Heart right ventricle (tissue), 16 donors: Measurements from ENCODE around the gene SLC6A12. TPM values are rescaled to one million over a fixed set of nuclear protein-coding genes. Genes with fewer than 3 reads are reported as not detected.

ENCODE experiments used
- ATAC-seq, 8 donors: fragments of 200-7000 bp; cut with Tn5 transposase; one replicate each; pipeline ENCODE4 v1.9.1; 2020; ENCODE audit warnings: mild to moderate bottlenecking in 8 of 8, moderate library complexity in 8 of 8, moderate number of reproducible peaks in 1 of 8
- DNase-seq, 2 donors: peaks; one replicate each; pipeline ENCODE4 v3.0.0-alpha.2; 2020
- H3K27ac ChIP-seq, 10 donors: fragments of 200-600 bp; sonication (generic) in 2 of 10; one replicate each; pipeline versions ENCODE4 v1.5.0 to v1.8.0; 2020 to 2022; ENCODE audit warnings: mild to moderate bottlenecking in 3 of 10
- H3K27me3 ChIP-seq, 7 donors: fragments of 200-600 bp; one replicate each; pipeline ENCODE4 v1.8.0; 2021 to 2022; ENCODE audit warnings: mild to moderate bottlenecking in 2 of 7
- H3K36me3 ChIP-seq, 9 donors: fragments of 200-600 bp; sonication (generic) in 1 of 9; one replicate each; pipeline versions ENCODE4 v1.5.0 to v1.8.0; 2020 to 2022; ENCODE audit warnings: mild to moderate bottlenecking in 2 of 9
- H3K4me1 ChIP-seq, 9 donors: fragments of 200-600 bp; sonication (generic) in 1 of 9; one replicate each; pipeline versions ENCODE4 v1.5.0 to v1.8.0; 2020 to 2022; ENCODE audit warnings: mild to moderate bottlenecking in 4 of 9
- H3K4me3 ChIP-seq, 10 donors: fragments of 200-600 bp; sonication (generic) in 2 of 10; one replicate each; pipeline versions ENCODE4 v1.5.0 to v1.8.0; 2020 to 2022; ENCODE audit warnings: mild to moderate bottlenecking in 7 of 10, moderate library complexity in 2 of 10
- H3K9me3 ChIP-seq, 11 donors: fragments of 200-600 bp in 10 of 11; sonication (generic) in 2 of 11; one replicate each; pipeline versions ENCODE4 v1.5.0 to v1.8.0; 2013 to 2022; ENCODE audit warnings: mild to moderate bottlenecking in 2 of 11, control low read depth in 1 of 11, moderate library complexity in 1 of 11
- WGBS, 2 donors: extraction: QIAGEN DNeasy Blood & Tissue Kit; methylation state at CpG; one replicate each; pipeline ENCODE4 v1.1.7; 2013; ENCODE audit warnings: inconsistent platforms in 1 of 2; 5-methylcytosine and 5-hydroxymethylcytosine counted together
- intact Hi-C, 10 donors: fragments of 100-400 bp; cut with DNase I; formaldehyde crosslinking; loops; one replicate each; pipeline versions ENCODE4 v1.11.1 to v1.14.2; 2022
- polyA plus RNA-seq, 2 donors: library from polyadenylated mRNA; stranded (reverse); fragments of 200-250 nt; gene quantifications; one replicate each; pipeline ENCODE4 v1.2.3, GENCODE V29; 2013
- total RNA-seq, 10 donors: library from RNA; stranded (reverse); fragmentation: NEBNext Ultra II Directional in 3 of 10; extraction: Animal tissue kit (Norgen Biotek cat#: 25700) in 3 of 10; gene quantifications; one replicate each; pipeline versions ENCODE4 v1.2.1 to v1.2.4, GENCODE V29; 2021 to 2023
- TF ChIP-seq, protein P1 (sequence below), 9 donors: fragments of 200-600 bp; sonication (generic) in 2 of 9; IDR thresholded peaks; one replicate each; pipeline versions ENCODE4 v1.5.0 to v1.8.0; 2021 to 2022; ENCODE audit warnings: antibody characterized with exemption in 9 of 9, mild to moderate bottlenecking in 5 of 9, moderate library complexity in 1 of 9
- donor health status: Arrhythmogenic right ventricular cardiomyopathy.
- donor health status: ischemic (EF 13 %, LVEDD 7.1; RV severe dilation, severe dysfunction).
- donor health status: healthy with polysubstance abuse.
- donor health status: DM: no; HTN: yes; CAD: no.
- donor health status: DM: no; HTN: no; CAD: no.
- donor health status: ischemic (EF 25% LVEDD 6.9; RV normal size, moderate dysfunction).
- donor health status: ischemic (EF 25% LVEDD 5.7; RV mildly dilated, moderate dysfunction).
- donor health status: healthy.
- donor health status: DM: yes; HTN: yes; CAD: no.
- donor health status: Ischemic cardiomyopathy.
- donor health status: ischemic (EF 35%, LVEDD 5.7; RV mildly dilated, moderate dysfunction).
- donor health status: nonischemic (EF 11% LVEDD 7.7; RV severe dilation, severe dysfunction).
- donor health status: DM: yes; HTN: yes; CAD: no.
- donor health status: PGD.
- donor health status: ischemic (EF 29% LVEDD 5.4; RV normal size, mild dysfunction).
- donor health status: nonischemic (EF 23%, LVEDD 6.1; RV moderate dilation, normal function).

The SLC6A12 gene
- total and polyA plus RNA-seq, 12 donors = 0.14 to 1.4 (median 0.74) TPM

DNA sequence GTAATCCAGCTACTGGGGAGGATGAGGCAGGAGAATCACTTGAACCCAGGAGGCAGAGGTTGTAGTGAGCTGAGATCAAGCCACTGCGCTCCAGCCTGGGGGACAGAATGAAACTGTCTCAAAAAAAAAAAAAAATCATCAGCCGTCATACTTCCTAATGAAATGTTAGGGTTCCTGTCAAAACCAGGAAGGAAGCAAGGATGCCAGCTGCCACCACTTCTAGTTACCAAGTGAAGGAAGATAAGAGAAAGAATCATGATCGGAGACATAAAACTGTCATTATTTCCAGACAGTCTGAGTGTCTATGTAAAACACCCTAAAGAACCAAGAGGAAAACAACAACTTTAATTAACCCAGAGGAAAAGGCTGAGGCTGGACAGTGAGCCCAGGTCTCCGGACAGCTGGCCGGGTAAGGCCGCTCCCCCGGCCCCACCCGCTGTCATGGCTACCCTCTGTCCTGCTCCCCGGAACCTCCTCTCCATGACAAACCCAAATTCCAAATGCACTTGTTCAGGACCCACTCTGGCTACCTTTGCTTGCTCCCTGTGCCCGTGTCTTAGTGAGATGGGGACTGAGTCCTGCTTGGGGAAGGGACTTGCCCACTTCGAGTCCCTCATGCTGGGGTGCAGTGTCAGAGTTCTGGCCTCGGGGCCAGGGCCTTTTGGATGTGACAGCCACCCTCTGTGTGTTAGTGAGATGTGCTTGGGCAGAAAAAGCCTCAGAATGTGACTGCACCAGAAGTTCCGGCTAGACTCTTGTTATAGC lies 29.0 kb downstream of the SLC6A12 start:
- H3K4me1 ChIP-seq = peaks cover 3 to 47% (median 37%) of the 10 kb centered on the region in 9 donors
- TF ChIP-seq, protein P1, sequence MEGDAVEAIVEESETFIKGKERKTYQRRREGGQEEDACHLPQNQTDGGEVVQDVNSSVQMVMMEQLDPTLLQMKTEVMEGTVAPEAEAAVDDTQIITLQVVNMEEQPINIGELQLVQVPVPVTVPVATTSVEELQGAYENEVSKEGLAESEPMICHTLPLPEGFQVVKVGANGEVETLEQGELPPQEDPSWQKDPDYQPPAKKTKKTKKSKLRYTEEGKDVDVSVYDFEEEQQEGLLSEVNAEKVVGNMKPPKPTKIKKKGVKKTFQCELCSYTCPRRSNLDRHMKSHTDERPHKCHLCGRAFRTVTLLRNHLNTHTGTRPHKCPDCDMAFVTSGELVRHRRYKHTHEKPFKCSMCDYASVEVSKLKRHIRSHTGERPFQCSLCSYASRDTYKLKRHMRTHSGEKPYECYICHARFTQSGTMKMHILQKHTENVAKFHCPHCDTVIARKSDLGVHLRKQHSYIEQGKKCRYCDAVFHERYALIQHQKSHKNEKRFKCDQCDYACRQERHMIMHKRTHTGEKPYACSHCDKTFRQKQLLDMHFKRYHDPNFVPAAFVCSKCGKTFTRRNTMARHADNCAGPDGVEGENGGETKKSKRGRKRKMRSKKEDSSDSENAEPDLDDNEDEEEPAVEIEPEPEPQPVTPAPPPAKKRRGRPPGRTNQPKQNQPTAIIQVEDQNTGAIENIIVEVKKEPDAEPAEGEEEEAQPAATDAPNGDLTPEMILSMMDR (IDR thresholded peaks at IDR 0.05) = no peak
- WGBS, 2 donors = 65 to 77% methylated on average over 13 of the region's 13 CpGs
- no peaks in the 10 kb centered on the region for H3K9me3 ChIP-seq
- no peaks in the 10 kb centered on the region for H3K27me3 ChIP-seq
- ATAC-seq (no peak), DNase-seq (no peak)
- intact Hi-C loops = no loop called here
- H3K4me3 ChIP-seq = no peak overlapping the region
- no peaks in the 10 kb centered on the region for H3K36me3 ChIP-seq
- H3K27ac ChIP-seq = peak overlapping the region in 2 of 10 donors; percentile 16 to 31

DNA sequence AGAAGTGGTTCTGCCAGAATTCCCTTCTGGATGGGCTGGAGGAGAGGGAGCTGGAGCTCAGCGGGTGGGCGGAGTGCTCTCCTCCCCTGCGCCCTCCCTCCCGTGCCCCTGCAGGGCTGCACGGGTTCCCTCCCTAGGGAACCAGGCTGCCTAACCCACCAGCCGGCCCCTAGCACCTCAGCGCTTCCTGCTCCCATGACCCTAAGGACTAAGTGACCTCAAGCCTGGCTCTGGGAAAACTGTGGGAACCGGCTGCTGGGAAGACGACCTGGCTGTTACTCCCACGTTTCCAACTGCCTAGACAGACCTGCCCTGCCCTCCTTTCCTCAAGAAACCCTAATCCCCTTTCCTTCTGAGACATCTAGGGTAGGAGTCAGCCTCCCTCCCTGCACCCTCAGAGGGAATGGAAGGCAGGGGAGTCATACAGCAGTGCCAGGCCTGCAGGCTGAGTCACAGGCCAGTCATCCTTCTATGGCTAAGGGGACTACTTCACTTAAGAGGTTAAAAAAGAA lies 31.5 kb downstream of the SLC6A12 start:
- peak overlapping the region in 9 of 10 donors; percentile 57 to 84 (median 79) for H3K27ac ChIP-seq
- no peaks in the 10 kb centered on the region for H3K27me3 ChIP-seq
- no peaks in the 10 kb centered on the region for H3K9me3 ChIP-seq
- no peaks in the 10 kb centered on the region for H3K36me3 ChIP-seq
- intact Hi-C loops = no loop called here
- peaks cover 13 to 62% (median 52%) of the 10 kb centered on the region in 9 donors for H3K4me1 ChIP-seq
- DNase-seq (peak; percentile 51 to 63), ATAC-seq (peak; percentile 16 to 54 (median 28))
- WGBS, 2 donors = 42 to 46% methylated on average over 10 of the region's 10 CpGs
- H3K4me3 ChIP-seq = peak overlapping the region in 6 of 10 donors; percentile 9 to 43 (median 38)
- TF ChIP-seq, protein P1 (IDR thresholded peaks at IDR 0.05) = no peak

DNA sequence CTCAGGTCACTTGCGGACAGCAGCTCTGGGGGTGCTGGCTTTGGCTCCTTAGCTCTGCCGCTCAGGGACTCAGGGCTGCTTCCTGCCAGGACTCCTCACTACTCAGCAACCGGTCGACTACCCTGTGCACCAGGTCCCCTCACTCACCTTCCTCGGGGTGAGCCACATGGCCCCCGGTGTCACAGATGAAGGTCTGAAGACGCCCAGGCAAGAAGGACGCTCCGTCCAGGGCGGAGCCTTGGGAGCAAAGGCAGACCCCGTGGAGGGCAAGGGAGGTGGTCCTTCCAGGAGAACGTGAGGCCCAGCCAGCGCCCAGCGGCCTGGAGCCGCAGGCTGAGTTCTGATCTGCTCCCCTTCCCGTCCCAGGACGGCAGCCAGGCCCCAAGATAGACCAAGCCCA lies 32.0 kb downstream of the SLC6A12 start:
- peak in 1 of 8 donors; percentile 2 for ATAC-seq
- 44 to 67% methylated on average over 17 of the region's 17 CpGs for WGBS, 2 donors

DNA sequence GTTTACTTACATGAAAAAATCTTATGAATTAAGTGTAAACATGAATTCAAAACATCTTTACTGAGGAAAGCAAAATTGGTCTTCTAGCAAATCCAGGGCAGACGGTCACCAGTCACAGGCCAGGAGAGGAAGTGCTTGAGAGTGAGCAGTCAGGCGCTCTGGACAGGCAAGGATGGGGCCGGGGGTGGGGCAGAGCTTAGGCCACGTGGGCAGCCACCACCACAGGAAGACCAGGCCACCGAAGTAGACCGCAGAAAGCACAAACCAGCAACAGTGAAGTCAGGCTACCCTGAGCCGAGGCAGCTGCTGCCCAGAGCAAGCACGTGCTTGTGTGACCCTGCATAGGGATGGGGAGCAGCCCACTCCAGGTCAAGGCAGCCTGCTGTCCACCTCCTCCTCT lies 33.5 kb downstream of the SLC6A12 start:
- Histone ChIP-seq H3K4me3 (peak overlapping the region in 5 of 10 donors; percentile 18 to 43 (median 40)), H3K4me1 (peaks cover 27 to 82% (median 71%) of the 10 kb centered on the region in 9 donors), H3K9me3 (no peaks in the 10 kb centered on the region), H3K27ac (peak overlapping the region in 9 of 10 donors; percentile 42 to 84 (median 79)), H3K36me3 (no peaks in the 10 kb centered on the region), H3K27me3 (no peaks in the 10 kb centered on the region)
- WGBS, 2 donors = 31 to 54% methylated on average over 8 of the region's 8 CpGs
- intact Hi-C loops = no loop called here
- TF ChIP-seq, protein P1 (IDR thresholded peaks at IDR 0.05) = no peak
- DNase-seq = peak in 1 of 2 donors; percentile 59
- peak in 7 of 8 donors; percentile 14 to 69 (median 52) for ATAC-seq

More for the DNA sequence above, 32.0 kb downstream of the SLC6A12 start:
- H3K4me1 ChIP-seq = peaks cover 16 to 67% (median 57%) of the 10 kb centered on the region in 9 donors
- H3K9me3 ChIP-seq = no peaks in the 10 kb centered on the region
- intact Hi-C loops = no loop called here
- H3K36me3 ChIP-seq = no peaks in the 10 kb centered on the region
- TF ChIP-seq, protein P1 (IDR thresholded peaks at IDR 0.05) = no peak
- H3K27me3 ChIP-seq = no peaks in the 10 kb centered on the region
- peak overlapping the region in 9 of 10 donors; percentile 57 to 84 (median 79) for H3K27ac ChIP-seq
- DNase-seq = no peak
- peak overlapping the region in 8 of 10 donors; percentile 2 to 43 (median 35) for H3K4me3 ChIP-seq
